T-helper 2 cell (primary cell): Measurements from ENCODE around the gene VWA2.

Experiments
- DNase-seq, 5 experiments: peaks; one replicate each; pipeline versions ENCODE4 v3.0.0 to v3.0.0-alpha.2; 2012 to 2022

VWA2 gene

DNA sequence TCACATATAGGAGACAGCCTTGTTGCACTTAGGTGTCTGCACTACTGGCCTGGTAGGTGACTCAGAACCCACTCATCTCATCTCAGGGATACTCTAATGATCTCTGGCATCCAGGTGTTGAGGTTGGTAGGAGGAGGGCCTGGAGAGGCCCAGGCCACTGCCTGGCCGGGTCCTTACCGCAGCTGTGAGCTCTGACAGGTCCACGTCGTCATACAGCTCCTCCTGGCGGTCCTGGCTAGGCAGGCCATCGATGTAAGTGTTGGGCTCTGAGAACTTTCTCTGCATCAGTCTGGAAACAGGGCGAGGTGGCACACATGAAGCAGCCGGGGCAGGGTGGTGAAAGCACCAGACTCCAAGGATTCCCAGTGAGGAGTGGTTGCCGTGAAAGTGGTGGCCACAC lies 62.1 kb downstream of the VWA2 start:
- DNase-seq, result no peak

DNA sequence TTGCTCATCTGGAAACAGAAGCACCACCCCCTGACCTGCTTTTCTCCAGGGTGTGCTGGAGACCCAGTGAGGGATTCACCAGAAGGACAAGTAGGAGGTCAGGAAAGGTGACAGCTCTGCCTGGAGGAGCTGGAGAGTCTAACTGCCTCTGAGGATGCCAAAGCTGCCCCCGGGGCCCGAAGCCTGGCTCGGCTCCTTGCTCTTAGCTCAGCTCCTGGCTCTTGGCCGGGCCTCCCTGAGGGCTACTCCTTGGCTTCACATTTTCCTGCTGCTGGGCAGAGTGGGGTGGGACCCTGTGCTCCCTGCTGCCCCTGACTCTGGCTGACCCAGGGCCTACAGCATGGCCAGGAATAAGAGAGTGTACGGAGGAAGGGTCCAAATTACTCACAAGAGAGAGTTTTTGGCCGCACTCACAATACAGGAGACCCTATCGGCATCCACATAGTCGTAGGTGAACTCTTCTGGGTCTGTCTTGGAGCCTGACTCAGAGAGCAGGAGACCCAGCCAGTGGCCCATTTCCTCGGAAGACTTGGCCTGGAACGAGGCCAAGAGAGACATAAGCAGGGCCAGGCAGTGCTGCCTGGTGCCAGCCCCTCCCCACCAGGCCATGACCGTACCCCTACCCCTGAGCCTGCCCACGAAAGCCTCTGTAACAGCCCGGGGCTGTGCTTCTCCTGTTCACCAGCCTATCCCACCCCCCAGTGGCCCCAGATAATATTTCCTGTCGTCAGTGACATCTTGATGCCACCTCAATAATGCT lies 63.1 kb downstream of the VWA2 start:
- no peak for DNase-seq

DNA sequence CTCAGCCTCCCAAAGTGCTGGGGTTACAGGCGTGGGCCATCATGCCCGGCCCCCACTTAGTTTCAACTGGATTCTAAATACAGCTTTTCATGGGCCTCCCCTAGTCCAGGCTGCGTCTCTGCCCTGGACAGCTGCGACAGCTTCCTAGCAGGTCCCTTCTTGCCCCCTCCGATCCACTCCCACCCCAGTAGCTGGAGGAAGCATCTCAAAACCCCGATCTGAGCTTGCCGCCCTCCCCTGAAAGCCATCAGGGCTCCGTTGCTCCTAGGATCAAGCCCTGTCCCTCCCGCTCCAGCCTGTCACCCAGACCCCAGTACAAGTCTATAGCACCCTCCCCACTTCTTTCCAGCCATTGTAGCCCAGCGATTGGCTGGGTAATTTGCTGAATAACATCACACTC lies 64.5 kb downstream of the VWA2 start:
- DNase-seq, result no peak

DNA sequence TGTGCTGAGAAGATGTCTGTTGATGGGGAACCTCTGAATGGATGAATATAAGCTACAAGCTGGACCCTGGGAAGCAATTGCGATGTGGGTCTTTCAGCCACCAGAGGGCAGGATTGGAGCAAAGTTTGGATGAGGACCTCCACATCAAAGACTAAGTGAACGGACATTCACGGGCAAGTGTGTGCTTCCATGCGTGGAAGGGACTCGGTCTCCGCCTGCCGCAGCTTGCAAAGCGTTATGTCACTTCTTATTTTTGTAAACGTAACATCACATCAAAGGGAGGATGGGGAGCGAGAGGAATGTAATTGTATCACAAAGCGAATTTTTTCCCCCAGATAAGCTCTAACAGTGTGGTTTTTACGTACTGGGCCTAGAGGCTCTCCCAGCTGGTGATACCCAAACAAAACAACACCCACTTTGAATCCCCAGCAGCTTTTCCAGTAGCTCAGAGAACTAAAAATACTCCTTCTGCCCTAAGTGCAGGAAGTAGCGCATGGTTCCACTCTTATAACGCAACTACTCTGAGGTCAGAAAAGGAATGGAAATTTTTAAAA lies 65.0 kb downstream of the VWA2 start:
- DNase-seq, result peak in 4 of 5 experiments; percentile 36 to 75 (median 38)

DNA sequence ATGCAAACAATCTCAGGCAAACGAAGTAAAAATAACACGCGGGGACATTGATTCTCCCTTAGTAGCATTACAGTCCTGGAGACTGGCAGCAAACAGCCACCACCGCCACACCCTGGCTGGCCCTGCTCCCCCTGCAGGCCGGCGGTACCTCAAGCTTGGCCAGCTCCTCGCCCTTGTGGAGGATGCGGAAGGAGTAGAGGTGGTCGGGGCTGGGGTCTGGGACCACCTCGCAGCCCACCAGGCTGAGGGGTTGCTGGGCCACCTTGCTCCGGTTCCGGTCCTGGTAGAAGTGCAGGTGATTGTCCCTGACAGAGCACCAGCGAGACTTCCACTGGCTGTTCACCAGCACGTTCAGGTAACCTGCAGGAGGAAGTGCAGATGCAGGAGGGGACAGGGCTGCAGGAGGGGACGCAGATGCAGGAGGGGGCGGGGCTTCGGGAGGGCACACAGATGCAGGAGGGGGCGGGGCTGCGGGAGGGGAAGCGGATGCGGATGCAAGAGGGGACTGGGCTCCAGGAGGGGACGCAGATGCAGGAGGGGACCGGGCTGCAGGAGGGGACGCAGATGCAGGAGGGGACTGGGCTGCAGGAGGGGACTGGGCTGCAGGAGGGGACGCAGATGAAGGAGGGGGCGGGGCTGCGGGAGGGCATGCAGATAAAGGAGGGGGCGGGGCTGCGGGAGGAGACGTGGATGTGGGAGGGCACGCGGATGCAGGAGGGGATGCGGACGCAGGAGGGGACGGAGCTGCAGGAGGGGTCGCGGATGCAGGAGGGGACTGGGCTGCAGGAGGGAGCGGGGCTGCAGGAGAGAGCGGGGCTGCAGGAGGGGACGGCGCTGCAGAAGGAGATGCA lies 65.7 kb downstream of the VWA2 start:
- DNase-seq, result peak; percentile 18 to 86 (median 43)

DNA sequence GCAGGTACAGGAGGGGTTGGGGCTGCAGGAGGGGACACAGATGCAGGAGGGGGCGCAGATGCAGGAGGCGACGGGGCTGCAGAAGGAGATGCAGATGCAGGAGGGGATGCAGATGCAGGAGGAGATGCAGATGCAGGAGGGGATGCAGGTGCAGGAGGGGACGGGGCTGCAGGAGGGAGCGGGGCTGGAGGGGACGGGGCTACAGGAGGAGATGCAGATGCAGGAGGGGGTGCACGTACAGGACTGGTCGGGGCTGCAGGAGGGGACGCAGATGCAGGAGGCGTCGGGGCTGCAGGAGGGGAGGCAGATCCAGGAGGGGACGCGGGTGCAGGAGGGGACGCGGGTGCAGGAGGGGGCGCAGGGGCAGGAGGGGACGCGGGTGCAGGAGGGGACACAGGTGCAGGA lies 66.5 kb downstream of the VWA2 start:
- DNase-seq, result no peak

DNA sequence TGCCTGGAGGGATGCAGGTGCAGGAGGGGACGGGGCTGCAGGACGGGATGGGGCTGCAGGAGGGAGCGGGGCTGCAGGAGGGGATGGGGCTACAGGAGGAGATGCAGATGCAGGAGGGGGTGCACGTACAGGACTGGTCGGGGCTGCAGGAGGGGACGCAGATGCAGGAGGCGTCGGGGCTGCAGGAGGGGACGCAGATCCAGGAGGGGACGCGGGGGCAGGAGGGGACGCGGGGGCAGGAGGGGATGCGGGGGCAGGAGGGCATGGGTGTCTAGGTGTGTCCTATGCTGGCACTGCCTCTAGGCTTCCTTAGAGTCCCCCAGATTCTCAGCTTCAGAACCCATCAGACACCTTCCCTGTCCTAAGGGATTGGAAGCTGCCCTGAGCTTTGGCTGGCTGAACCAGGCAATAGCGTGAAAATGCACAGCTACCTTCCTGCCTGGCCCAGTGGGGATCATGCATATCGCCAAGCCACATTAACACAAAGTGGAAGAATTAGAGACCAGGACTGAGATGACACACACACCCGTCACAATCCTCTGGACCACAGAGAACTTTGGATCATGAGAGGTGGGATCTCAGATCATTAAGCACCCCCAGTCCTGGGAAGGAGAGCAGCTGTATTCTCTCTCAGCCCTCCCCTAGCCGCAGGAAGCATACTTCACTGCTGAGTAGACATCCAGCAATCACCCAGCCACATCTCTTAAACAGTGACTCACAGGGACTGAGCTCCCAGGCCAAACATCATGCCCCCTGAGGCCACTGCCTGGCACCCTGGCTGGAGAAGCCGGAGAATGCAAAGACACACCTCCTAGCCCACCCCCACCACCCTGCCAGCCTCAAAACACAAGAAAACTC lies 67.3 kb downstream of the VWA2 start:
- DNase-seq, result no peak

DNA sequence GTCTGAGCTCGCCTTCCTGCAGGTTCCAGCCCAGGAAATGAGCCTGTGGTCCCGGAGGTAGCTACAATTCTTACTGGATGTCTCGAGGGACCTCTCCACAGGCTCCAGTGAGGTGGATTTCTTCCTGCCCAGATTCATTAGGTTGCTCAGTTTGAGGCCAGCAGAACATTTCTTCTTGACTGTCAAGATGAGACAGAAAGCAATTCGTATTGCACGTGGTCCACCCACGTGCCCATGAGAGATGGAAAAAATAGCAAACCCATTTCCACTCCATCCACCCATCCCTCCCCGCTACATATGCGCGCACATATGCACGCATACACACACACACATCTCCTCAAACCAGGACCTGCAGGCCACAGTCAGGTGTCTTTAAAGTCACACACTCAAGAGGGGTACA lies 68.7 kb downstream of the VWA2 start:
- no peak for DNase-seq

DNA sequence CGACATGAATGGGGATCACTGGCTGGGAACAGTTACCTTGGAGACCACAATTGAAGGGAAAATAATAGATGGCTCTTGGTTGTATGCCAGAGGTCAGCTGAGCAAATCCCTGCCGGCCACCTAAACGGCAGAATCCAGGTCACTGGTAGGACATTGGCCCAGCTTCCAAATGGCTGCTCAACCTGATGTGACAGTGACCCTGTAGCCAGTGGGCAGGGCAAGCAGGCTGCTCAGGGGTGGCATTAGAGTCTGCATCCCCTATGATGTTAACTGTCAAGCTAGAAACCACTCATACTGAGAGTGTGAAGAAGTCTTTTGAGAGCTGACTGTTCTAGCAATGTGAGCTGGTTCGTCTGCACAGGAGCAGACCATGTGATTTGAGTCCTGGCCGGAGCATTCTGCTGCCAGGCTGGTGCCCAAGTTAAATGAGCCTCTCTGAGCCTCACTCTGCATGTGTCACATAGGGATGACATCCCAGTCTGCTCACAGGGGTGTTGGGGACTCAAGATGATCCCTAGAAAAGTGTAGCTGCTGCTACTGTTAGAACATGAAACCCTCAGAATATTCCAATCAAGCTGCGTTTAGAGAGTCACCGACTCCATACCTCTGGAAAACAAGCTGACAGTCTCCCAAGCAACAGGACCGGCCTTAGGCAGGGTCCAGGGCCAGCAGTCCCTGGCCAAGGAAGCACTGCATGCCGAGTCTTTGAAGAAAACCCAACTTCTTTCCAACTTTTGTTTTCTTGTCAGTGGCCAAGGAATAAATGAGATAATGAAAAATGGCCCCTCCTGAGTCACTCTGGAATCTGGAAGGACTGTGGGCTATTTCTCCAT lies 69.7 kb downstream of the VWA2 start:
- peak in 1 of 5 experiments; percentile 15 for DNase-seq

DNA sequence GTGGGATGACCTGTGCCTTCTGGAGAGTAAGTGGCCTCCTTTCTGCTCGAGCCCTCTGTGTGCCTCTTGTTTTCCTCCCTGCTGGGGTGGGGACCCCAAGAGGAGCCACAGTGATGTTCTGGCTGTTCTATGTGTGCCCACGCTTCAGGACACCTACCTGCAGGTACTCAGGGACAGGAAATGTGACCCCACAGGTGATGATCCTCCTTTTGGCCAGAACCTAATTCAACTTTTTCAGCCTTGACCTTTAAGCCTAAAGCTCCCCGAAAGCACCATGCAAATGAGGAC lies 70.3 kb downstream of the VWA2 start:
- DNase-seq, result no peak

DNA sequence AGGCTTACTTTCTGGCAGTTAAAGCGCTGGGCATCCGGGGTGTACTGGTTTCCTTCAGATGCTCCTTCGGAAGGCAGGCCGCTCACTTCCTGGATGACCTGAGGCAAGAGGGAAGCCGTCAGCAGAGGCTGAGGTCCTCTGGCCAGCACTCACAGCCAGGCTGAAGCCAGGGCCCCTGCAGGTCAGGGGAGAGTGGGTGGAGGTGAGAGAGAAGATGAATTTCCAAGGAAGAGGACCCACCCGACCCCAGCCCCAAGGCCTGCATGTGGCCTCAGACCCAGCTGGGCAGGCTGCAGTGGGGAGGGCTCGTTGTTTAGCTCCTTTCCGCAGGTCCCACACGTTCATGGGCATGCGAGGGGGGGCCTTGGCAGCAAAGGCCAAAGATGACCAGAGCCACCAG lies 71.3 kb downstream of the VWA2 start:
- DNase-seq, result no peak

DNA sequence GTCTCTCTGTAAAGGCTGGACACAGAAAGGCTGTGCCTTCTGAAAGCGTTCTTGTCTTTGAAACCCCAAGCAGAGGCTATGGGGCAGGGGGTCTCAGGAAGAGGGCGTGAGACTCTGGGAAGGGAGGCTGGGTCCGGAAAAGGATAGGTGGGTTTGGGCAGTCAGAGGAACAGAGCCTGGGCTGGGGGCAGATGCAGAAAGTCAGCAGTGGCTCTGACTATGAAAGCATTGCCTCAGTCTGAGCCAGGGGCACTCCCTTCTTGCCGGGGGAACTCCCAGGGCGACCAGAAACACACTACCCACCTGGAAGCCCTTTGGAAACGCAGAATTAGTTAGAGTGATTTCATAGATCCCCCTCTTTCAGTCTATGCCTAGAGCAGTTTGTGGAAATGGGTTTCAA lies 72.0 kb downstream of the VWA2 start:
- DNase-seq, result no peak

DNA sequence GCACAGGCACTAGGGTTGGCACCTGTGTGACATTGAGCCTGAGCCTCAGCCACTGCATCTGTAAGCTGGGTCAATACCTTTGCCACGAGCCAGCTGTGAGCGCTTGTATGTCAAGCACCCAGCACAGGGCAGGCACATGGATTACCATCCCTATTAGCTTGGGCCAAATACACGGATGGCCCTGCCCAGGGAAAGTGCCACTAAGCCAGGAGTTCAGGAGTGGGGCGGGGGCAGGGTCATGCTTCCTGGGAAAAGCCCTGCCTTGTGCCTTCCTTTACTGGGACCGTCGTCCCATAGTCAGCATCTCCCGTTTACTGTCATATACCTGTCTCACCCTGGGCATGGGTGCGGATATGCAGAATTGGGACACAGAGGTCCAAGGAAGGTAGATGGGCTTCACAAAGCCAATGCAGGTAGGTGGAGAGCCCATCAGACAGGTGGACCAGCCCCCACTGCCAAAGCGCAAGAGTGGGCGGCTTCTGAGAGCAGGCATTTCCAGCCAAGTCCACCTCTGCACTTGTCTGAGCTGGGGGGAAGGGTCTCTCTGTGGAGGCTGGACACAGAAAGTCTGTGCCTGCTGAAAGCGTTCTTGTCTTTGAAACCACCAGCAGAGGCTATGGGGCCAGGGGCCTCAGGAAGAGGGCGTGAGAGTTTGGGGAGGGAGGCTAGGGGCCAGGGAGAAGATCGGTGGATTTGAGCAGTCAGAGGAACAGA lies 72.6 kb downstream of the VWA2 start:
- DNase-seq, result no peak

DNA sequence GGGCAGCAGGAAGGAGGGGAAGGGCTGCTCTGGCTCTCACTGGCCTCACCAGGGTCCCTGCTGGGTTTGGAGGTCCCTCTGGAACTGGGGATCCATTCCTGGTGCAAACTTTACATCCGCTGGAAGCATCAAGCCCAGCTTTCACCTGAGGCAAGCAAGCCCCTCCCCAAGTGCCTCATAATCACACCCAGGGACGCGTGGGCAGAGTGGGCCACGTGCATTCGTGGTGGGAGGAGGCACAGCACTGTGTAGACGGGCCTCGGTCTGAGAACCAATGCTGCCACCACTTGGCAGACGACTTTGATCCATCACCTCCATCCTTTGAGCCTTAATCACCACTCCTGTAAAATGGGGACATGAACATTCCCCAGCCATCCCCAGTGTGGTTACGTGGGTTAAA lies 74.1 kb downstream of the VWA2 start:
- no peak for DNase-seq

DNA sequence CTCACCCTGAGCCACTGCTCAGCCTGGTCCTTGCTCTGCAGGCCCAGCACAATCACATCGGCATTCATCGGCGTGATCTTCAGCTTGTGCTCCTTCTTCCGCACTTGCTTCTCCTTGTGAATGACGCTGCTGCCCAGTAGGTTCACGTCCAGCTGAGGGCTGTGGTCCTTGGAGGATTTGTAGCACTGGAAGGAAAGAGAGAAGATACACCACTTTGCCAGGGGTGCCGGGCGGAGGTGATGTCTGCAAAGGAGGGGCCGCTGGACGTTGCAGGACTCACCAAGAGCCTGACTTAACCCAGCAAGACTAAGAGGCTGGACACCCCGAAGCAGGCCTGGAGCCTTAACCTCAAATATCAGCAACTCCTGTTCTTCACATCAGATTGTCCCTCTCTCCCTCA lies 74.8 kb downstream of the VWA2 start:
- no peak for DNase-seq

DNA sequence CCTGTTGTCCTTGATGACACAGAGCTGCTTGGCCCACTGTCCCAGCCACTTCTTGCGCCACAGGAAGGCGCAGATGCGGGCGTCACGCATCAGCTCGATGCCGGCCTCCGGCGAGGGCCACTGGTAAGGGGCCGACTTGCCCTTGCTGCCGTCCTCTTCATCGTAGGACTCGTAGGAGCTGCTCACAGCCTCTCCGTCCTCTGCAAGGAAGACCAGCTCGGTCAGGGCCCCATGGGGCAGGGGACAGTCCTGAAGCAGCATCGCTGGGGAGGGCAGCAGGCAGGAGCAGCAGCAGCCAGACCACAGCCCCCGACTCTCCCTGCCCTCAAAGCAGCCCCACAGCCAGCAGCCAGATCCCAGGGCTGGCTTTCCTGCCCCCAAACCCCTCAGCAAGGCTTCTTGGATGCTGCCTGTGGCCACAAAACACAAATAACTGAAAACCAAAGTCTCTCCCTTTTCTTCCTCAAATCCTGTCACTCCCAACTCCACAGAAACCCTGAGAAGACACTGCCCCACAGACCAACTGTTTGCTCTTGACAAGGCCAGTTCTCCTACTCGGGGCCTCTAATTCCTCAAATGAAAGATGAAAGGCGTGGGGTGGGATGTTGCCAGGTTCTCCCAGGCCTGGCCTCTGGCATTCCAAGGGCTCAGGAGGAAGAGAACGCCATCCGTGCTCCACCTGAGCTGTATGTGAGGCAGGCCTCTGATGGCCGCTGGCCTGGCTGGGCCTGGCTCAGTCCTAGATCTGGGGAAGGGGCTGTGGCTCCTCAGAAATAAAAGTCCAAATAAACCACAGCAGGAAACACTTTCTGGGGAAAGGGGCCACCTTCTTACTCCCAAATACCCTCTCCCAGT lies 76.7 kb downstream of the VWA2 start:
- DNase-seq, result no peak

DNA sequence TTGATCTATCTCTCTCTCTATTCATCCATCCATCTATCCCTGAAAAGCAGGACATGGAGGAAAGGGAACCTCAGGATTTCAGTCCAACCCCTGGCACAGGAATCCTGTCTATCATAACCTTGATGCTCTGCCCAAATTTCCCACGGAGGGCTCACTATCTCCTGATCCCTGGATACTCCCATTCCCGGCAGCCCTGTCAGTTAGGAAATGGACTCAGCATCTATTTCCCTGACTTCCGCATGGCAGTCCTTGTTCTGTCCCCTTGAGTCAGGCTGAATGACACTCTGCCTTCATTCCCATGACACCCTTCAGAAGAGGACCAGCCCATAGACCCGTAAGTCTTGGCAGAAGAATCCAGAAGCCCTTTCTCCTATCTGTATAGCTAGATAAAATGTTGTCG lies 77.7 kb downstream of the VWA2 start:
- DNase-seq, result no peak

DNA sequence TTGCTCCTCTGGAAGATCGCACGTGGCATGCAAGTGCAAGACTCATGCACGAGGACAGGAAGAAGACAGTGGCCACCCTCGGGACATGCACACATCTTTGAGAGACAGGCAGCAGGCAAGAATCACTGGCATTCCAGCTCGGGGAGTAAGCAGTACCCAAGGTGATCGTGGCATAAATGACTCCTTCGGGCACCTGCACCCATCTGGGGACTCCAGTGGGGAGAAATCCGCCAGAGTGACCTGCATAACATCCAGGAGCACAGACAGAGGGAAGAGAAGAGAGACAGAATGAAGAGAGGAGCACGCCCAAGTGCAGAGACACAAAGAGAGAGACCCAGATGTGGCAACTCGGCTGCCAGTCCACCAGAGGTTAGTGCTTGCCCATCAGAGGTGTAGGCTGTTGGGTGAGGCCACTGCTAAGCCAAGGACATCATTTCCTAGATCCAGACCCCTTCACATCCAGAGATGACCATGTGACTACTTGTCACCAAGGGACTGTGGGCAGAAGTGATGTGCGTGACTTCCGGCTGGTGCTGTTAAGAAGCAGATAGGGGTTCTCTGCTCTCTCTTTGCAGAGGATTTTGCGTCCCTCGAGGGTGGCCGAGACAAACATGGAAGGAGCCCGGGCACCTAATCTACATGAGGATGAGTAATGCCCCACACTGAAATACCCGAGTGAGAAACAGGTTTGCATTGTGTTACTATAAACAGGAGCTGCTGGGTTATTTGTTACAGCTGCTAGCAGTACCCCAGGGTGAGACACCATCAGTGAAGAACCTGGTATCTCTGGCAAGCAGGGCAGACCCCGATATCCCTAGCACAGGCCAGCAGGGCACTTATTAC lies 80.6 kb downstream of the VWA2 start:
- DNase-seq, result no peak
